ENCODE results near the gene SLC16A10.
"Not testable (repeated sequence)": the region's sequence is repeated elsewhere in the genome, so short reads cannot be mapped to it uniquely, and the experiment has no call there.

SLC16A10 gene

DNA sequence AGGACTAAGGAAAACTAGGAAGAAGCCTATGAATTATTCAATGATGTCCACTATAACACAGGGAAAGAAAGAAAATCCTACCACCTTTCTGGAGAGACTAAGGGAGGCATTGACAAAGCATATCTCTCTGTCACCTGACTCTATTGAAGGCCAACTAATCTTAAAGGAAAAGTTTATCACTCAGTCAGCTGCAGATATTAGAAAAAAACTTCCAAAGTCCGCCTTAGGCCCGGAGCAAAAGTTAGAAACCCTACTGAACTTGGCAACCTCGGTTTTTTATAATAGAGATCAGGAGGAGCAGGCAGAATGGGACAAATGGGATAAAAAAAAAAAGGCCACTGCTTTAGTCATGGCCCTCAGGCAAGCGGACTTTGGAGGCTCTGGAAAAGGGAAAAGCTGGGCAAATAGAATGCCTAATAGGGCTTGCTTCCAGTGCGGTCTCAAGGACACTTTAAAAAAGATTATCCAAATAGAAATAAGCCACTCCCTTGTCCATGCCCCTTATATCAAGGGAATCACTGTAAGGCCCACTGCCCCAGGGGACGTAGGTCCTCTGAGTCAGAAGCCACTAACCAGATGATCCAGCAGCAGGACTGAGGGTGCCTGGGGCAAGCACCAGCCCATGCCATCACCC is 47.0 kb downstream of the SLC16A10 start:
- not testable (repeated sequence) for DNase-seq

DNA sequence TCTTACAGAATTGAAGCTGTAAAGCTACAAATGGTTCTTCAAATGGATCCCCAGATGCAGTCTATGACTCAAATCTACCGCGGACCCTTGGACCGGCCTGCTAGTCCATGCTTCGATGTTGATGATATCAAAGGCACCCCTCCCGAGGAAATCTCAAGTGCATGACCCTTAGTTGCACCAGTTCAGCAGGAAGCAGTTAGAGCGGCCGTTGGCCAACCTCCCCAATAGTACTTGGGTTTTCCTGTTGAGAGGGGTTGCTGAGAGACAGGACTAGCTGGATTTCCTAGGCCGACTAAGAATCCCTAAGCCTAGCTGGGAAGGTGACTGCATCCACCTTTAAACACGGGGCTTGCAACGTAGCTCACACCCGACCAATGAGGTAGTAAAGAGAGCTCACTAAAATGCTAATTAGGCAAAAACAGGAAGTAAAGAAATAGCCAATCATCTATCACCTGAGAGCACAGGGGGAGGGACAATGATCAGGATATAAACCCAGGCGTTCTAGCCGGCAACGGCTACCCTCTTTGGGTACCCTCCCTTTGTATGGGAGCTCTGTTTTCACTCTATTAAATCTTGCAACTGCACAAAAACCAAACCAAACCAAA is 50.3 kb downstream of the SLC16A10 start:
- not testable (repeated sequence) for DNase-seq

GRCh38 chr6:111147440-111147839 is 60.1 kb downstream of the SLC16A10 start:
- no peak for DNase-seq

GRCh38 chr6:111148110-111148509 is 60.8 kb downstream of the SLC16A10 start:
- DNase-seq: no peak

- DNase-seq: no peak
Observed at GRCh38 chr6:111150577-111150976, 63.3 kb downstream of the SLC16A10 start.

- DNase-seq: peak; percentile 52
Observed at GRCh38 chr6:111154981-111155380, 67.7 kb downstream of the SLC16A10 start.

DNA sequence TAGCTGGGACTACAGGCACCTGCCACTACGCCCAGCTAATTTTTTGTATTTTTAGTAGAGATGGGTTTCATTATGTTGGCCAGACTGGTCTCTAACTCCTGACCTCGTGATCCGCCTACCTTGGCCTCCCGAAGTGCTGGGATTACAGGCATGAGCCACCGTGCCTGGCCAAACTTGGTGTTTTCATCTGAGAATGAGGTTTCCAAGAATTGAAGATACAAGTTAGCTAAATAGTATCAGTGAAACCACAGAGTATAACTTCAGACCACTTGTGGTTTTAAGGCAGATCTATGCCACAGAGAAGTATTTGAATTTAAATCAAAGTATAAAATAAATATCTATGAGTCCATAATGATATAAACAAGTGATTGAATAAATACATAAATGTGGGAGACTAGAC is 70.1 kb downstream of the SLC16A10 start:
- peak; percentile 59 for DNase-seq

DNA sequence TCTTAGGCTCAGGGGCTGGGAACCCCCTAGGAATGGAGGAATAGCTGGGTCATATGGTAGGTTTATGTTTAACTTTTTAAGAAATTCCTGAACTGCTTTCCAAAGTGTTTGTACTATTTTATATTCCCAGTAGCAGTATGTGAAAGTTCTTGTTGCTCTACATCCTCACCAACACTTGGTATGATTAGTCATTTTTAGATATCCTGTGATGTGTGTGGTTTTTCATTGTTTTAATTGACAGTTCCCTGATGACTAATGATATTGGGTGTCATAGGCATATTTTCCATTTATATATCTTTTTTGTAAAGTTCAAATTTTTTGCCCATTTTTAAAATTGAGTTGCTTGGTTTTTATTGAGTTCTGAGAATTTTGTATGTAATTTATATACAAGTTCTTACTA is 72.3 kb downstream of the SLC16A10 start:
- peak; percentile 74 for DNase-seq

DNA sequence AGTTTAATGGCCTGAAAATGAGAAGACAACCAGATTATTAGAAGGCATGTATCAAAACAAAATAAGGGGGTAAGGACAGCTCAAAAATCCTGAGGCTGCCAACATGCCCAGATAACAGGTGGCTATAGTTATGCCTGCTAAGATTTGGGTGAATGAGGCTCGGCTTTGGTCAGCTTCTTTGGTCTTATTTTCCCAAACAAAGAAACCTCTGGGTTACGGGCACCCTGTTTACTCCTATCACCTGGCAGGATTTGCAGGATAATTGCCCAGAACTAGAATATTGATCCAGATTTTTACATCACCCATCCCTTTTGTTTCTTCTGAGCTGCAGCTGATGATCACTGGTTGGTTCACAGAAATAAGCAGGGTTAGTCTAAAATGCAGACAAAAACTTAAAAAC is 74.3 kb downstream of the SLC16A10 start:
- no peak for DNase-seq

GRCh38 chr6:111162504-111162903 is 75.2 kb downstream of the SLC16A10 start:
- no peak for DNase-seq

GRCh38 chr6:111171577-111172400 is 84.5 kb downstream of the SLC16A10 start:
- DNase-seq: no peak

- no peak for DNase-seq
Observed at GRCh38 chr6:111172563-111172962, 85.3 kb downstream of the SLC16A10 start.

GRCh38 chr6:111173341-111173740 is 86.0 kb downstream of the SLC16A10 start:
- DNase-seq: no peak

DNA sequence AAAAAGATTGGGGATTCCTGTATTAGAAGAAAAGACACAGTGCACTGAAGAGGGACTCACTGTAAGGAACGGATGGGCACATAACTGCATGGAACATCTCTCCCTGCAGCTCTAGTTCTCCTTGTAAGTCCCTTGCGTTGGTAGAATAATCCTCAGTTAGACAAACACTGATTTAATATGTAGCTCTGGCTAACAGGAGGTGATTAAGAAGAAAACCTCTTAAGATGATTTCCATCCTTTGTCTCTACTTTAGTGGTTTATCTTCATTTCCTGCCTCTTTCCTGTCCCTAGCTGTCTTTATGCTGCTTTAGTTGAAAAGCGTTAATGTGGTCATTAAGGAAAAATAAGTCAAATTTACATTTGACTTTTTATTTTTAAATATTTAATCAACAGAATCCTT is 86.6 kb downstream of the SLC16A10 start:
- DNase-seq: peak; percentile 49

DNA sequence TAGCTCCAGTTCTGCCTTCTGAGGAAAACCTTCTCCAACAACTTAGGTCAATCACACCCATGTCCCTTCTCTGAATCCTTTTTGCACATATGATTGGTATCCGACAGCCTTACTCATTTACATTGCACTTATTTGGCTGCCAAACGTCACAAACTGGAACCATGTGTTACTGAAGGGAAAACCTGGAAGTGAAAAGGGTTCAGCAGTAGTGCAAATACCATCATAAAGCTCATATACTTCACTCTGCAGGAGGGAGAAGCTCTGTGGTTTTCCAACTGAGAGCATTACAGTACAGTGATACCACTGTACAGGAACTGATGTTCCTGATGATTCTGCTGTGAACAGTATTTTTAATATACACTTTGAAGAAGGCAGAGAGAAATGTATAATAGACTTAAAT is 87.8 kb downstream of the SLC16A10 start:
- DNase-seq: no peak

- no peak for DNase-seq
Observed at GRCh38 chr6:111176038-111176759, 88.9 kb downstream of the SLC16A10 start.

DNA sequence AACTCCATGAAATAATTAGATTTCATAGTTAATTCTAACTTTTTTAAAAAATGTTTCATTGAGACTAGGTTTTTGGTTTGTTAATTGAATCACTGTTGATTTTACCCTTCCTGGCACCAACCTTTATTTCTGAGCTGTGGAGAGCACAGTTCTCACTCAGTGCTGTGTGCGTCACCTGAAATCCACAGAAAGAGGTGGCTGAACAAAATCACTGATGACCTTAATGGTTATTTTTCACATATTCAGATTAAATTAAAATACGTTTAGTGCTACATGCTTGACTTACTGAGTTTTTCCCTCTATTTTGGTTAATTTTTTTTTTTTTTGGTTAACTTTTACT is 89.4 kb downstream of the SLC16A10 start:
- no peak for DNase-seq

DNA sequence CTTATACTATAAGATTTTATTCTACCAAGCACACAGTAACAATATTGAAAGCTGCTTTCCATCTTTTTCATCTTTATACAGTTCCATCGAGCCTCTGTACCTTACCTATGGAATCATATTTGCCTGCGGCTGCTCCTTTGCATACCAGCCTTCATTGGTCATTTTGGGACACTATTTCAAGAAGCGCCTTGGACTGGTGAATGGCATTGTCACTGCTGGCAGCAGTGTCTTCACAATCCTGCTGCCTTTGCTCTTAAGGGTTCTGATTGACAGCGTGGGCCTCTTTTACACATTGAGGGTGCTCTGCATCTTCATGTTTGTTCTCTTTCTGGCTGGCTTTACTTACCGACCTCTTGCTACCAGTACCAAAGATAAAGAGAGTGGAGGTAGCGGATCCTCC is 89.8 kb downstream of the SLC16A10 start:
- no peak for DNase-seq

DNA sequence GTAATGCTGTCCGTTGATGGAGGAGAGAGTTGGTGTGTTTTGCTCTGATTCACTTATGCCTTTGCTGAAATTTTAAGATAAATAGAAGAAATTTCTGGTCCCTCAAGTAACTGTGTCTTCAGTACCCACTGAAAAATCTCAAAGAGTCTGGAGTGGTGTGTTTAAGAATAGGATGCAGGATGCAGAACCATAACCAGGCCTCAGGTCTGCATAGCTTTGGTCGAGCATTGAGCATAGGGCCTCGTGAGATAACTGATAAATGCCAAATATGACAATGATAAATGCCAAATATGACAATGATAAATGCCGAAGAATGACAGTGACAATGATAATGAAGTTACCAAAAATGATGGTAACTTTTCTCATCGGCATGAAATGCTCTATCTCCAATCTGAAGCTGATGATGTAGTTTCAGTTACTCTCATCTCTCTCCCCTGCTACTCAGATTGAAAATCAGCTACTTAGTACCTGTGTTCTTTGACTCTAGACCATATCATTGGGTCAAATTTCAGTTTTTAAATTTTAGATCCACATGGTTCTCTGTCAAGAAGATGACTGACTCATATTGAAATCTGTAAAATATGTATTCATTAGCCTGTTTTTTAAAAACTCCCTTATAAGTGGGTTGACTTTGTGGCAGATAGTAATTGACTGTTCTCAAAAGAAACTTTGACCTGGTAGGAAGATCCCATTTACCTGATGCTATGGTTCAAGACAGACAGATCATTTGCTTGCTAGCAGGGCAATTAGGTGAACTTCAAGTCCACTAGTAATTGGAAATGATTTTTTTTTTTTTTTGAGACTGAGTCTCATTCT is 96.6 kb downstream of the SLC16A10 start:
- peak; percentile 81 for DNase-seq

DNA sequence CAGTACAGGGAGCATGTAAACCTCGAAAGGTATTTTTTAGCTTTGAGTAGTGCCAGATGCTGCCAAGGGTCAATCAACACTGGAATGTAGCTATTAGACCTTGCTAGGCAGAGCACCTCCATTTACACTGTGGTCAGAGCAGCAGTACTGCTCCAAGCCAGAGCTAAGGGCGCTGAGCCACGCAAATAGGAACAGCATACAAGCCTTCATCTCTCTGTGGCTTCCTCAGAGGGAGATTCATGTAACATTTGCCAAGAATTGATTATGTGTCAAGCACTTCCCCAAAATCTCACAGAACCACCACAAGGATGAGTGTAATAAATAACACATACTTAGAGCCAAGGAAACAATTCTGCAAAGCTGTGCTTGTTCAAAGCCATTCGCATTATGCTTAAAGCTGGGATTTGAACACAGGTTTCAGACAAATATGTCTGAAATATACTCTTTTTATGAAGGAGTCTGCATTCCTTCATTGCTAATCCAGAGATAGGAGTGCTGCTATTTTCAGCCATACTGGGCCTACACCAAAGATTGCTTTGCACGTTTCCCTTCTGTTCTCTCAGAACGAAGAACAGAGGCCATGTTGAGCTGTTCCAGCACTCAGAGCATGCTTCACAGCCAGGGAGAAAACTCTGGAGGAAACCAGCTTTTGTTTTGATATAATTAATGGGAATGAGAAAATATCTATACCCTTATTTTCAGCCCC is 97.7 kb downstream of the SLC16A10 start:
- no peak for DNase-seq

GRCh38 chr6:111185954-111186353 is 98.7 kb downstream of the SLC16A10 start:
- no peak for DNase-seq

DNA sequence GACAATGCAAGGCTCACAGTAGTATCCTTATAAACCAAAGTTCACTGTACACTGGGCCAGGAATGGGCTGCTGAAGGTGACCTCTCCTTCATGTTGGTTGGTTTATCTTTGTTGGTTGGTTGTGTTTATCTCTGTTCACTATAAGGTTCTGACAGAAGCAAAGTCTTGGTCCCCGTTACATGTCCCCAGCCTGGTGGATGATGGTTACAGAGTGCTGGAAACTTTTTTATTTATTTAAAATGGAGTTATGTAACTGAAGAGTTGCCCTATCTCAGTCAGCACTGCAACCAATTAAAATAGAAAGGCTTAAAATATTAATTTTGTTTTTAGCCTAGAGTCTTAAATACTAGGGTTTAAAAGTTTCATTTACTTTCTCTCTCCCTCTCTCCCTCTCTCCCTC is 100.6 kb downstream of the SLC16A10 start:
- no peak for DNase-seq

Data from activated CD4-positive, alpha-beta T cell treated with anti-CD3 and anti-CD28 coated beads, Interleukin-10, Interleukin-2, amounts not matched to agents 100 ng/mL and 50 ng/mL, durations not matched to agents 16 hours and 8 hours (primary cell).